Epidermal melanocyte (primary cell): ENCODE data around the gene CDH13.

Experiments used
- DNase-seq: peaks from one replicate; pipeline ENCODE4 v3.0.0; 2011; ENCODE audit warnings: low spot score; ENCODE audit not compliant: insufficient read length

The CDH13 gene

GRCh38 chr16:83648347-83648746 lies 1021.6 kb downstream of the CDH13 start:
- no peak for DNase-seq

GRCh38 chr16:83651871-83652270 lies 1025.1 kb downstream of the CDH13 start:
- DNase-seq: no peak

GRCh38 chr16:83652943-83653342 lies 1026.2 kb downstream of the CDH13 start:
- no peak for DNase-seq

GRCh38 chr16:83653785-83654184 lies 1027.0 kb downstream of the CDH13 start:
- no peak for DNase-seq

- DNase-seq: no peak
Measured at GRCh38 chr16:83660282-83660681, 1033.5 kb downstream of the CDH13 start.

GRCh38 chr16:83661656-83662055 lies 1034.9 kb downstream of the CDH13 start:
- DNase-seq: no peak

GRCh38 chr16:83666449-83666848 lies 1039.7 kb downstream of the CDH13 start:
- no peak for DNase-seq

- no peak for DNase-seq
Measured at GRCh38 chr16:83669456-83669855, 1042.7 kb downstream of the CDH13 start.

- no peak for DNase-seq
Measured at GRCh38 chr16:83674931-83675535, 1048.3 kb downstream of the CDH13 start.

GRCh38 chr16:83676086-83676485 lies 1049.3 kb downstream of the CDH13 start:
- no peak for DNase-seq

GRCh38 chr16:83680980-83681379 lies 1054.2 kb downstream of the CDH13 start:
- DNase-seq: no peak

- DNase-seq: no peak
Measured at GRCh38 chr16:83681381-83681956, 1054.7 kb downstream of the CDH13 start.

- DNase-seq: no peak
Measured at GRCh38 chr16:83682116-83682867, 1055.5 kb downstream of the CDH13 start.

GRCh38 chr16:83682868-83683235 lies 1056.1 kb downstream of the CDH13 start:
- DNase-seq: no peak

GRCh38 chr16:83685615-83686165 lies 1058.9 kb downstream of the CDH13 start:
- DNase-seq: no peak

- no peak for DNase-seq
Measured at GRCh38 chr16:83686726-83687125, 1060.0 kb downstream of the CDH13 start.

GRCh38 chr16:83689385-83689831 lies 1062.6 kb downstream of the CDH13 start:
- DNase-seq: peak; percentile 72

- no peak for DNase-seq
Measured at GRCh38 chr16:83692224-83692623, 1065.5 kb downstream of the CDH13 start.

- no peak for DNase-seq
Measured at GRCh38 chr16:83698964-83699363, 1072.2 kb downstream of the CDH13 start.

GRCh38 chr16:83699817-83700216 lies 1073.0 kb downstream of the CDH13 start:
- no peak for DNase-seq

GRCh38 chr16:83700918-83701317 lies 1074.1 kb downstream of the CDH13 start:
- no peak for DNase-seq

- no peak for DNase-seq
Measured at GRCh38 chr16:83701494-83701893, 1074.7 kb downstream of the CDH13 start.
